Mucosa of rectum (tissue), 2 donors: Measurements from ENCODE around the gene RASAL2.
"Not testable (repeated sequence)": the region's sequence is repeated elsewhere in the genome, so short reads cannot be mapped to it uniquely, and the experiment has no call there.

Experiments
- H3K27ac ChIP-seq, 2 donors: one replicate each; pipeline ENCODE4 v1.7.0; 2013; ENCODE audit warnings: inconsistent platforms in 2 of 2, low read depth in 2 of 2, low read length in 2 of 2
- H3K27me3 ChIP-seq, 2 donors: one replicate each; pipeline ENCODE4 v1.7.0; 2013; ENCODE audit warnings: low read length in 2 of 2; ENCODE audit not compliant: control insufficient read depth in 2 of 2, insufficient read depth in 2 of 2
- H3K36me3 ChIP-seq, 2 donors: one replicate each; pipeline ENCODE4 v1.7.0; 2013; ENCODE audit warnings: low read length in 2 of 2; ENCODE audit not compliant: control insufficient read depth in 2 of 2, insufficient read depth in 2 of 2
- H3K4me1 ChIP-seq, 2 donors: one replicate each; pipeline ENCODE4 v1.7.0; 2013; ENCODE audit warnings: low read length in 2 of 2, mild to moderate bottlenecking in 1 of 2; ENCODE audit not compliant: control insufficient read depth in 2 of 2, insufficient read depth in 2 of 2
- H3K4me3 ChIP-seq, 2 donors: one replicate each; pipeline ENCODE4 v1.7.0; 2013; ENCODE audit warnings: low read length in 2 of 2
- H3K9ac ChIP-seq, 2 donors: one replicate each; pipeline ENCODE4 v1.7.0; 2013; ENCODE audit warnings: low read length in 2 of 2, low read depth in 1 of 2, mild to moderate bottlenecking in 1 of 2
- H3K9me3 ChIP-seq, 2 donors: one replicate each; pipeline ENCODE4 v1.7.0; 2013; ENCODE audit warnings: low read length in 2 of 2; ENCODE audit not compliant: control insufficient read depth in 2 of 2
- donor health status: healthy.
- donor health status: Normal muscosa, but diverticular disease.

The RASAL2 gene

DNA sequence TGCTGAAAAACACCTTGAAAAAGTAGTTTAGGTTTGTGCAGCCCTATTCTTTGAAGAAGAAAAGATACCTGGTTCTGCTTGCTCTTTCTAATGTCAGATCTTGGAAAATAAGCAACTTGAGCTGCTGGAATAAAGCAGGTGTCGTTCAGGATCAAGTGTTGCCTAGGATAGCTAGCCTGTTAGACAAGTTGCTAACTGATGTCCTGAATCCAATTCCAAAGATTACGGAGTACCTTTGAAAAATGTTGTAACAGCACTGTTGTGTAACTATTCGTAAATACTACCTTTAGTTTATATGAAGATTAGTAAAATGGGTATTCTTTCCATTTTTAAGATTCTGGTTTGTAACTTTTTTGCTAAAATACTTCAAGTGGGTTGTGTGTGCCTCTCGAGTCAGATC, 251.3 kb downstream of the RASAL2 start:
- no peak overlapping the region for H3K27ac ChIP-seq
- no peaks in the 10 kb centered on the region for H3K36me3 ChIP-seq
- H3K4me3 ChIP-seq = no peak overlapping the region
- H3K9me3 ChIP-seq = no peaks in the 10 kb centered on the region
- H3K4me1 ChIP-seq = peaks cover 3 to 7% of the 10 kb centered on the region in 2 donors
- no peaks in the 10 kb centered on the region for H3K27me3 ChIP-seq
- no peak overlapping the region for H3K9ac ChIP-seq

DNA sequence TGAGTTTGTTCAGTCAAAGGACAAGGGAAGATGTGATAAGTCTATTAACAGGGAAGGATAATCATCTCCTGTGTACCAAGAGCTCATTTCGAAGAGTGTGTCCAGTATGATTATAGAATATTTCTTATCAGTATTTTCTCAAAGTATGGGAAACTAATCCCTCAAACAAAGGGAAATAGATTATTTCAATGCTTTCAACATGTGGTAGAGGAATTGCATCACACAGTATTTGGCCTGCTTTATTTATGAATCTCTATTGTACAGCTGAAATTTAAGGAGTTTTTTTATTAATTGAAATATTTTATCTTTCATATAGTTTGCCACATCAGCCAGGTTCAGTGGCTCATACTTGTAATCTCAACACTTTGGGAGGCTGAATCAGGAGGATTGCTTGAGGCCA, 251.9 kb downstream of the RASAL2 start:
- no peak overlapping the region for H3K27ac ChIP-seq
- peaks cover 3 to 6% of the 10 kb centered on the region in 2 donors for H3K4me1 ChIP-seq

DNA sequence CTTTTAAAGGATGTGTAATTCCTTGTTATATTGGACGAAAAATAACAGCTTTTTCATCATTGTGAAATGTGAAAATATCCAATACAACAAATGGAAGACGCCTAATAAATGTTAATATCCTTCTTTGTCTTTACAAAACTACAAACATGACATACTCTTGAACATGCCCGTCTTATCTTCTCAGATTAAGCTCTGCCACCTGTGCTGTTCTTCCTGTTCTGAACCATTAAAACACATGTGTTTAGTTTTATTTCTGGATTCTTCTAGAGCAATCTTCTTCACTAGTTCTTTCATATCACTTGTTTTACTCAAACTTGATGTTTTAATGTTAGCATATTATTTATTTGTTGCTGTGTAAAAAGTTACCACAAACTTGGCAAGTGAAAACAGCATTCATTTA, 255.9 kb downstream of the RASAL2 start:
- Histone ChIP-seq H3K27me3 (no peaks in the 10 kb centered on the region), H3K27ac (no peak overlapping the region), H3K4me3 (no peak overlapping the region), H3K4me1 (no peaks in the 10 kb centered on the region), H3K36me3 (no peaks in the 10 kb centered on the region), H3K9me3 (no peaks in the 10 kb centered on the region), H3K9ac (no peak overlapping the region)

More for the DNA sequence above, 251.9 kb downstream of the RASAL2 start:
- no peaks in the 10 kb centered on the region for H3K9me3 ChIP-seq
- H3K9ac ChIP-seq = no peak overlapping the region
- no peak overlapping the region for H3K4me3 ChIP-seq
- no peaks in the 10 kb centered on the region for H3K36me3 ChIP-seq
- H3K27me3 ChIP-seq = no peaks in the 10 kb centered on the region

DNA sequence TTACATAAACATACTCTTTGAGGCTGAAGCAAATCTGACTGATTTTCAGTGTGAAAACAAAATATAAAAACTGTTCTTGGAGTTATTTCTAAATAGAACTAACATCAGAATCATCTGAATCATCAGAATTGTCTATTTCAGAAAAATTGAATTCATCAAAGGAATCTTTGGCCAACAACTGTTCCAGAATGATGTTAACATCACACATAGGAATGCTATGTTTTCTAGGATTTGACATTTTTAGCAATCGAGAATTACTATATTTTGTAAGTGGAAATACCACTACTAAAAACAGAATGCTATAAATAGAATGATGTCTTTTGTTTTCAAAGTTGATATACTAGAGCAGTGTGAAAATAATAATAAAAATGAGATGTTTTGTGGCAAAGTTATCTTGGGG, 258.0 kb downstream of the RASAL2 start:
- H3K36me3 ChIP-seq, H3K27me3 ChIP-seq, H3K27ac ChIP-seq, H3K9ac ChIP-seq, H3K4me1 ChIP-seq, H3K4me3 ChIP-seq, H3K9me3 ChIP-seq: not testable (repeated sequence)

DNA sequence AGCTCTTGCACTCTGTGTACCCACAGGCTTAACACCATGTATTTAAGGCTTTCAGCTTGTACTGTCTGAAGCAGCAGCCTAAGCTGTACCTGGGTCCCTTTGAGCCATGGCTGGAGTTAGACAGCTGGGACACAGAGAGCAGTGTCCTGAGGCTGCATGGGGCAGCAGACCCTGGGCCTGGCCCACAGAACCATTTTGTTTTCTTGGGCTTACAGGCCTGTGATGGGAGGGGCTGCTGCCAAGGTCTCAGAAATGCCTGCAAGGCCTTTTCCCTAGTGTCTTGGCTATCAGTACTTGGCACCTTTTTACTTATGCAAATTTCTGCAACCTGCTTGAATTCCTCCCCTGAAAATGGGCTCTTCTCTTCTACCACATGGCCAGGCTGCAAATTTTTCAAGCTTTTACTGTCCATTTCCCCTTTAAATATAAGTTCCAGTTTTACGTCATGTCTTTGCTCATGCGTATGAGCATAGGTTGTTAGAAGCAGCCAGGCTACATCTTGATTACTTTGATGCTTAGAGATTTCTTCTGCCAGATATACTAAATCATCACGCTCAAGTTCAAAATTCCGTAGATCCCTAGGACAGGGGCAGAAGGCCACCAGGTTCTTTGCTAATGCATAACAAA, 259.0 kb downstream of the RASAL2 start:
- Histone ChIP-seq H3K9me3 (no peaks in the 10 kb centered on the region), H3K27ac (no peak overlapping the region), H3K4me3 (no peak overlapping the region)

DNA sequence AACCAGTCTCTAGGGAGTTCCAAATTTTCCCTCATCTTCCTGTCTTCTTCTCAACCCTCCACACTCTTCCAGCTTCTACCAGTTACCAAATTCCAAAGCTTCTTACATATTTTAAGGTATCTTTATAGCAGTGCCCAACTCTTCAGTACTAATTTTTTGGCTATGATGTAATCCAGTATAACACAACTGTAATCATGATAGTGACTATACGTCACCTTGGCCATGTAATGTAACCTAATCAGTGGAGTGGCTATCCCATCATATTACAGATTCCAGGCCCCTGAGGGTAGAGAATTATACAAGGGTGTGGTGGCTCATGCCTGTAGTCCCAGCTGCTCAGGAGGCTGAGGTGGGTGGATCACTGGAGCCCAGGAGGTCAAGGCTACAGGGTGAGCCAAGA, 259.6 kb downstream of the RASAL2 start:
- H3K9me3 ChIP-seq = no peaks in the 10 kb centered on the region
- no peak overlapping the region for H3K9ac ChIP-seq
- no peaks in the 10 kb centered on the region for H3K36me3 ChIP-seq
- H3K4me1 ChIP-seq = no peaks in the 10 kb centered on the region
- no peaks in the 10 kb centered on the region for H3K27me3 ChIP-seq
- no peak overlapping the region for H3K4me3 ChIP-seq
- no peak overlapping the region for H3K27ac ChIP-seq

More for the DNA sequence above, 259.0 kb downstream of the RASAL2 start:
- no peaks in the 10 kb centered on the region for H3K4me1 ChIP-seq
- no peaks in the 10 kb centered on the region for H3K27me3 ChIP-seq
- no peaks in the 10 kb centered on the region for H3K36me3 ChIP-seq
- no peak overlapping the region for H3K9ac ChIP-seq

DNA sequence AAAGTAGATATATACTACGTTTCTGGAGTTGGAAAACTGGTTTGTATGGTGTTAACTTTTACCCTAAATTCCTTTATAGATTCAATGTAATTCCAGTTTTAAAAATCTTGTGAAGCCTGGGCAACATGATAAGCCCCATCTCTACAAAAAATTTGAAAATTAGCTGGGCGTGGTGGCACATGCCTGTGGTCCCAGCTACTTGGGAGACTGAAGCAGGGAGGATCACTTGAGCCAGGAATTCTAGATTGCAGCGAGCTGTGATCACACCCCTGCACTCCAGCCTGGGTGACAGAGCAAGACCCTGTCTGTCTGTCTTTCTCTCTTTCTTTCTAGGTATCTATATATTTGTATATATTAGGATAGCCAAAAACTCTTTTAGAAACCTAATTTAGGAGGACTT, 260.9 kb downstream of the RASAL2 start:
- Histone ChIP-seq H3K27me3 (no peaks in the 10 kb centered on the region), H3K9me3 (no peaks in the 10 kb centered on the region), H3K4me3 (no peak overlapping the region), H3K9ac (no peak overlapping the region), H3K4me1 (no peaks in the 10 kb centered on the region), H3K27ac (no peak overlapping the region), H3K36me3 (no peaks in the 10 kb centered on the region)

DNA sequence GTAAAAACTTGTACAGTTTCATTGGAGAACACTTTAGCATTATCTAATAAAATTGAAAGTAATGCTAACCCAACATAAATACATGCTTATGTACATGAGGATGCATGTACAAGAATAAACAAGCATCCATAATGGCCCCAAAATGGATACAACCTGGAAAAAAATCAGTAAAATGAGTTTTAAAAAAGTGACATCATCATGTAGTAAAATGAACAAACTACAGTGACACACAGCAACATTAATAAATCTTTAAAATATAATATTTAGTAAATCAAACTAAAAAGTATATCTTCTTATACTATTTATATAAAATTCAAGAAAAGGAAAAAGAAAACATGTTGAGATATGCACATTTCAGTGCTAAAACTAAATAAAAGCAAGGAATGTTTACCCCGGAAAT, 262.4 kb downstream of the RASAL2 start:
- Histone ChIP-seq H3K9ac (no peak overlapping the region), H3K9me3 (no peaks in the 10 kb centered on the region), H3K36me3 (no peaks in the 10 kb centered on the region), H3K4me1 (no peaks in the 10 kb centered on the region), H3K4me3 (no peak overlapping the region), H3K27ac (no peak overlapping the region), H3K27me3 (no peaks in the 10 kb centered on the region)

DNA sequence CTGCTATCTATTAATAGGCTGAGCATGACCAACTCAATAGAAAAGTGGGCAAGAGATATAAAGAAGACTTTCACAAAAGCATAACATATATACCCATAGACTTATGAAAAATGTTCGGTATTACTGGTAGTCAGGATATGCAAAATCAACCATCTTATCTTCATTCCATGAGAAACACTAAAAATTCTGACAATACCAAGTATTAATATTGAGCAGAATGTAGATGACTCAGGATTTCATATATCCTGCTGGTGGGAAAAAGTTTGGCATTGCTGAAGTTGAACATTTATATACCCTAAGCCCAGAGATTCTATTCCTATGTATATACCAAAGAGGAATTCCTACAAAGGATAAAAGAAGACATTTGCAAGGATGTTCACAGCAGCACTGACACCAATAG, 264.6 kb downstream of the RASAL2 start:
- no peaks in the 10 kb centered on the region for H3K27me3 ChIP-seq
- no peaks in the 10 kb centered on the region for H3K4me1 ChIP-seq
- H3K36me3 ChIP-seq = no peaks in the 10 kb centered on the region
- no peak overlapping the region for H3K4me3 ChIP-seq
- H3K27ac ChIP-seq = no peak overlapping the region
- no peak overlapping the region for H3K9ac ChIP-seq
- no peaks in the 10 kb centered on the region for H3K9me3 ChIP-seq

DNA sequence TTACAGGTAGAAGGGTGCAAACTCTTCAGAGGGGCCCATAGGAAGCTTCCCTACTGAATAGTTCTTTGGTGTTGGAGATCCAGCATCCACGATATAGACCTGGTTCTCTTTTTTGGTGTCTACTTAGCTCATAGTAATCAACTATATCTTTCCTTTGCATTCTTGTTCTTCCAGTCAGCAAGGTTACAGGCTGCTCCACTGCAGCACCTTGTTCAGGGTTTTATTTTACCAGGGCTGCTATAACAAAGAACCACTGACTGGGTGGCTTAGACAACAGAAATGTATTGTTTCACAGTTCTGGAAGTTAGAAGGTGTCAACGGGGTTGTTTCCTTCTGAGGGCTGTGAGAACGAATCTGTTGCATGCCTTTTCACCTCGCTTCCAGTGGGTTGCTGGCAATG, 266.5 kb downstream of the RASAL2 start:
- Histone ChIP-seq H3K9ac (no peak overlapping the region), H3K36me3 (no peaks in the 10 kb centered on the region), H3K4me3 (no peak overlapping the region), H3K9me3 (no peaks in the 10 kb centered on the region), H3K27ac (no peak overlapping the region), H3K4me1 (no peaks in the 10 kb centered on the region), H3K27me3 (no peaks in the 10 kb centered on the region)

DNA sequence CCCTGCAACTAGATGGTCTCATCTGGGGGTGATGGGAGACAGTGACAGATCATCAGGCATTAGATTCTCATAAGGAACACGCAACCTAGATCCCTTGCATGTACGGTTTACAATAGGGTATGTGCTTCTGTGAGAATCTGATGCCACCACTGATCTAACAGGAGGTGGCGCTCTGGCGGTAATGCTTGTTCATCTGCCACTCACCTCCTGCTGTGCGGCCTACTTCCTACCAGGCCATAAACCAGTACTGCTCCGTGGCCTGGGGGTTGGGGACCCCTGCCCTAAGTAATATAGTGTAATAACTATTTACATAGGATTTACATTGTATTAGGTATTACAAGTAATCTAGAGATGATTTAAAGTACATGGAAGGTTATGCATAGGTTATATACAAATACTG, 267.9 kb downstream of the RASAL2 start:
- Histone ChIP-seq H3K4me3 (no peak overlapping the region), H3K36me3 (no peaks in the 10 kb centered on the region), H3K27ac (no peak overlapping the region), H3K9me3 (no peaks in the 10 kb centered on the region), H3K4me1 (no peaks in the 10 kb centered on the region), H3K27me3 (no peaks in the 10 kb centered on the region), H3K9ac (no peak overlapping the region)
